ENCODE results near the gene DNAH6. TPM values are rescaled to one million over a fixed set of nuclear protein-coding genes. Genes with fewer than 3 reads are reported as not detected.
A peak's percentile ranks its signal among the peaks of the same experiment; 100 is the strongest.

The DNAH6 gene
- polyA plus RNA-seq, 3 donors: 0.04 TPM; not detected in 2

GRCh38 chr2:84827978-84828575, 311.8 kb downstream of the DNAH6 start:
- Mint-ChIP-seq H3K9me3 (peaks cover 0 to 8% (median 0%) of the 10 kb centered on the region in 7 donors), H3K27ac (peak overlapping the region in 3 of 7 donors; percentile 26 to 78 (median 29)), H3K36me3 (peaks cover 0 to 3% of the 10 kb centered on the region in 2 donors), H3K4me1 (peaks cover 1% of the 10 kb centered on the region), H3K27me3 (ENCODE audit: low read depth in 3 of 3) (no peaks in the 10 kb centered on the region), H3K4me3 (peak overlapping the region in 1 of 2 donors; percentile 72)
- Histone ChIP-seq H2AFZ (ENCODE audit: insufficient read depth, low read depth, low read length, poor library complexity, severe bottlenecking) (no peak overlapping the region), H3K36me3 (replicated peaks in 1 of 2; ENCODE audit: control insufficient read depth in 1 of 2, insufficient read depth in 2 of 2, low read length in 2 of 2) (no peaks in the 10 kb centered on the region), H3K79me2 (ENCODE audit: insufficient read depth, low read length) (no peaks in the 10 kb centered on the region), H3K4me2 (replicated peaks; ENCODE audit: extremely low read depth, low read length, poor library complexity, severe bottlenecking) (no peak overlapping the region), H3K4me1 (ENCODE audit: control insufficient read depth in 1 of 2, insufficient read depth in 2 of 2, low read length in 2 of 2) (peaks cover 51 to 52% of the 10 kb centered on the region in 2 donors), H3K27me3 (ENCODE audit: control insufficient read depth in 2 of 2, insufficient read depth in 2 of 2, low read length in 2 of 2) (no peaks in the 10 kb centered on the region), H3K27ac (ENCODE audit: low read depth in 1 of 2, low read length in 2 of 2) (no peak overlapping the region), H3K4me3 (replicated peaks in 1 of 3; ENCODE audit: low read depth in 2 of 3, low read length in 3 of 3) (no peak overlapping the region), H3K9me3 (replicated peaks in 1 of 2; ENCODE audit: control insufficient read depth in 1 of 2, insufficient read depth in 1 of 2, low read length in 2 of 2) (no peaks in the 10 kb centered on the region), H3K9ac (ENCODE audit: insufficient read depth, low read length, poor library complexity, severe bottlenecking) (no peak overlapping the region), H4K20me1 (ENCODE audit: insufficient read depth, low read length) (no peaks in the 10 kb centered on the region)
- intact Hi-C loops (cut with micrococcal nuclease): no loop called here
- no peak for DNase-seq
- WGBS (ENCODE audit: insufficient coverage): 100% methylated on average over 1 of the region's 2 CpGs
- no peak for TF ChIP-seq CTCF (IDR thresholded peaks at IDR 0.05)

GRCh38 chr2:84829693-84830092, 313.4 kb downstream of the DNAH6 start:
- H3K4me1 Mint-ChIP-seq: peaks cover 12% of the 10 kb centered on the region
- peak overlapping the region; percentile 44 for H2AFZ ChIP-seq (ENCODE audit: insufficient read depth, low read depth, low read length, poor library complexity, severe bottlenecking)

More at GRCh38 chr2:84829693-84830092, 313.4 kb downstream of the DNAH6 start:
- H3K9me3 Mint-ChIP-seq: peaks cover 0 to 4% (median 0%) of the 10 kb centered on the region in 7 donors
- no peak for TF ChIP-seq CTCF (IDR thresholded peaks at IDR 0.05)
- H3K27me3 Mint-ChIP-seq (ENCODE audit: low read depth in 3 of 3): no peaks in the 10 kb centered on the region
- H3K4me3 Mint-ChIP-seq: no peak overlapping the region
- Histone ChIP-seq H3K36me3 (replicated peaks in 1 of 2; ENCODE audit: control insufficient read depth in 1 of 2, insufficient read depth in 2 of 2, low read length in 2 of 2) (no peaks in the 10 kb centered on the region), H3K9me3 (replicated peaks in 1 of 2; ENCODE audit: control insufficient read depth in 1 of 2, insufficient read depth in 1 of 2, low read length in 2 of 2) (no peaks in the 10 kb centered on the region), H3K4me3 (replicated peaks in 1 of 3; ENCODE audit: low read depth in 2 of 3, low read length in 3 of 3) (peak overlapping the region in 2 of 3 experiments; percentile 20 to 67), H3K4me1 (ENCODE audit: control insufficient read depth in 1 of 2, insufficient read depth in 2 of 2, low read length in 2 of 2) (peaks cover 62 to 63% of the 10 kb centered on the region in 2 donors), H3K79me2 (ENCODE audit: insufficient read depth, low read length) (no peaks in the 10 kb centered on the region), H3K27me3 (ENCODE audit: control insufficient read depth in 2 of 2, insufficient read depth in 2 of 2, low read length in 2 of 2) (no peaks in the 10 kb centered on the region), H3K9ac (ENCODE audit: insufficient read depth, low read length, poor library complexity, severe bottlenecking) (no peak overlapping the region), H4K20me1 (ENCODE audit: insufficient read depth, low read length) (no peaks in the 10 kb centered on the region), H3K4me2 (replicated peaks; ENCODE audit: extremely low read depth, low read length, poor library complexity, severe bottlenecking) (peak overlapping the region; percentile 64), H3K27ac (ENCODE audit: low read depth in 1 of 2, low read length in 2 of 2) (peak overlapping the region; percentile 34 to 92)
- no peak overlapping the region for H3K27ac Mint-ChIP-seq
- peaks cover 0 to 3% of the 10 kb centered on the region in 2 donors for H3K36me3 Mint-ChIP-seq
- intact Hi-C loops (cut with micrococcal nuclease): no loop called here
- DNase-seq: no peak
- WGBS (ENCODE audit: insufficient coverage): 20% methylated on average over 1 of the region's 2 CpGs
